Peyer's patch (tissue), 4 donors: ENCODE measurements around the gene ARHGAP15. TPM values are rescaled to one million over a fixed set of nuclear protein-coding genes. Genes with fewer than 3 reads are reported as not detected.

Source experiments
- DNase-seq, 3 donors: peaks; one replicate each; pipeline ENCODE4 v3.0.0-alpha.2; 2017 to 2019
- H3K27ac ChIP-seq, 4 donors: fragments of 200-600 bp; sonication (generic); one replicate each; pipeline ENCODE4 v1.5.1; 2016 to 2019
- H3K27me3 ChIP-seq, 2 donors: fragments of 200-600 bp; sonication (generic); one replicate each; pipeline ENCODE4 v1.5.1; 2019
- H3K36me3 ChIP-seq, 3 donors: fragments of 200-600 bp; sonication (generic); one replicate each; pipeline ENCODE4 v1.5.1; 2016 to 2019
- H3K4me1 ChIP-seq, 4 donors: fragments of 200-600 bp; sonication (generic); one replicate each; pipeline ENCODE4 v1.5.1; 2016 to 2019
- H3K4me3 ChIP-seq, 4 donors: fragments of 200-600 bp; sonication (generic); 1 replicate in 3 of 4; 2 replicates in 1 of 4; pipeline ENCODE4 v1.5.1; 2016 to 2019; ENCODE audit warnings: mild to moderate bottlenecking in 1 of 4
- H3K9me3 ChIP-seq, 4 donors: fragments of 200-600 bp; sonication (generic); one replicate each; pipeline ENCODE4 v1.5.1; 2016 to 2019; ENCODE audit warnings: mild to moderate bottlenecking in 1 of 4
- POLR2A ChIP-seq, 2 donors: fragments of 450-650 bp; IDR thresholded peaks; one replicate each; pipeline ENCODE4 v1.5.1; 2017; ENCODE audit warnings: antibody characterized with exemption in 2 of 2, mild to moderate bottlenecking in 2 of 2, moderate library complexity in 2 of 2
- total RNA-seq, 4 donors: library from RNA; depleted of rRNA; stranded (reverse); fragments of >200 nt; gene quantifications; one replicate each; pipeline ENCODE4 v1.1.0, GENCODE V29; 2016
- TF ChIP-seq, protein P1 (sequence below), 6 experiments: fragments of 450-650 bp in 4 of 6; fragments of 200-600 bp in 2 of 6; sonication (generic) in 1 of 6; IDR thresholded peaks; one replicate each; pipeline ENCODE4 v1.5.1; 2017 to 2019; ENCODE audit warnings: antibody characterized with exemption in 6 of 6, mild to moderate bottlenecking in 3 of 6, moderate library complexity in 1 of 6

The ARHGAP15 gene
- total RNA-seq, 4 donors from 2014 or later: 6.7 to 203 (median 12.5) TPM

DNA sequence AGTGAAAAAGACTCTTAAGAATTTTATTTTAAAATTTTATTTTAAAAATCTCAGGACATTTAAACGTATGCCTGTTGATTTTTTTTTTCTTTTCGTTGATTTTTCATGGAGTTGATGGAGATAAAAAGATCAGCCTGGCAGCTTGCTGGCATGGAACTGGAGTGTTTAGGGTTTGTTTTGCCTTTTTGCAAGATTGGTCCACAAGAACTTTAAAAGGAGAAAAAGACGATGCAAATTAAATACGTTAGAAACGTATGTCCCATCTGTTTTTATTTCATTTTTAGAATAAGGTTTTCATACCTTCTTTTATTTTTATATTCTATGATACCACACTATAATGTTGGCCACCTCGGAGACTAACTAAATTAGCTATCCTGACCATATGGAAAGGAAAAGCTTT, 254.9 kb downstream of the ARHGAP15 start:
- H3K36me3 ChIP-seq: no peaks in the 10 kb centered on the region
- H3K9me3 ChIP-seq: no peaks in the 10 kb centered on the region
- no peak overlapping the region for H3K27ac ChIP-seq
- no peak for TF ChIP-seq POLR2A (IDR thresholded peaks at IDR 0.05)
- TF ChIP-seq, protein P1, sequence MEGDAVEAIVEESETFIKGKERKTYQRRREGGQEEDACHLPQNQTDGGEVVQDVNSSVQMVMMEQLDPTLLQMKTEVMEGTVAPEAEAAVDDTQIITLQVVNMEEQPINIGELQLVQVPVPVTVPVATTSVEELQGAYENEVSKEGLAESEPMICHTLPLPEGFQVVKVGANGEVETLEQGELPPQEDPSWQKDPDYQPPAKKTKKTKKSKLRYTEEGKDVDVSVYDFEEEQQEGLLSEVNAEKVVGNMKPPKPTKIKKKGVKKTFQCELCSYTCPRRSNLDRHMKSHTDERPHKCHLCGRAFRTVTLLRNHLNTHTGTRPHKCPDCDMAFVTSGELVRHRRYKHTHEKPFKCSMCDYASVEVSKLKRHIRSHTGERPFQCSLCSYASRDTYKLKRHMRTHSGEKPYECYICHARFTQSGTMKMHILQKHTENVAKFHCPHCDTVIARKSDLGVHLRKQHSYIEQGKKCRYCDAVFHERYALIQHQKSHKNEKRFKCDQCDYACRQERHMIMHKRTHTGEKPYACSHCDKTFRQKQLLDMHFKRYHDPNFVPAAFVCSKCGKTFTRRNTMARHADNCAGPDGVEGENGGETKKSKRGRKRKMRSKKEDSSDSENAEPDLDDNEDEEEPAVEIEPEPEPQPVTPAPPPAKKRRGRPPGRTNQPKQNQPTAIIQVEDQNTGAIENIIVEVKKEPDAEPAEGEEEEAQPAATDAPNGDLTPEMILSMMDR (IDR thresholded peaks at IDR 0.05): no peak
- no peaks in the 10 kb centered on the region for H3K4me1 ChIP-seq
- H3K27me3 ChIP-seq: no peaks in the 10 kb centered on the region
- no peak overlapping the region for H3K4me3 ChIP-seq
- no peak for DNase-seq

DNA sequence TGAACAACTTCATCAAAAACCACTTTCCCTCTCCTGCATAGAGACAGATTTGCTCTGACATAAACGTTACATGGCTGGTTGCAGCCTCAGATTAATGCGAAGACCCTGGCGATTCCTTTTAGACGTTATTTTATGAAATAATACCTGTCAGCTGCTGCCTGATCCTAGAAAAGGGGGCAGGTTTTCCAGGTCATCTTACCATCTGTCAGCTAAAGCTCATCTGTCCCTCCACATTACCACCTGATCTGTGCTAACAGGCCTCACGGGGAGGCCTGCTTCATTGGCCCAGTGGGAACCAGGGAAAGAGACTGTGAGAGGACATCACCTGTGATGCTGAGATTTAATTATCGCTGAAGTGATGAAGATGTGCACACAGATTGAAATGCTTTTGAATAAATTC, 261.0 kb downstream of the ARHGAP15 start:
- no peaks in the 10 kb centered on the region for H3K4me1 ChIP-seq
- no peaks in the 10 kb centered on the region for H3K27me3 ChIP-seq
- no peaks in the 10 kb centered on the region for H3K36me3 ChIP-seq
- no peaks in the 10 kb centered on the region for H3K9me3 ChIP-seq
- H3K4me3 ChIP-seq: no peak overlapping the region
- no peak for DNase-seq
- no peak overlapping the region for H3K27ac ChIP-seq
- TF ChIP-seq, protein P1 (IDR thresholded peaks at IDR 0.05): no peak
- no peak for TF ChIP-seq POLR2A (IDR thresholded peaks at IDR 0.05)

DNA sequence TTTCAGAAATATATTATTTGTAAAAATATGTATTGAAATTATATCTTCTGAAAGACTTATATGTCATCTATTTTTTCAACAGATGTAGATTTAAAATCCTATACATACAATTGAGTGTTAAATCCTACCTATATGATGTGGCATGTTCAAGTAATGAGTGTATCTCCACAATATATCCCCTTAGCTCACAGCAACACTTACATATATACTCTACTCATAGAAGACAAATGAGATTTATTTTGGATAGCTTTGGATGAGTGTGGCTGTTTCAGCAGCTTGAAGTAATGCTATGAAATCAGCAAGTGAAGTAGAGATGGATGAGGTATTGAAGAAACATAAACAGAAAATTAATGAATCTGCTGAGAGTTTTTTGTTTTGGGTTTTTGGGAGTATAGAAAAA, 263.1 kb downstream of the ARHGAP15 start:
- no peak overlapping the region for H3K4me3 ChIP-seq
- TF ChIP-seq, protein P1 (IDR thresholded peaks at IDR 0.05): no peak
- TF ChIP-seq POLR2A (IDR thresholded peaks at IDR 0.05): no peak
- no peaks in the 10 kb centered on the region for H3K27me3 ChIP-seq
- DNase-seq: no peak
- H3K27ac ChIP-seq: no peak overlapping the region
- no peaks in the 10 kb centered on the region for H3K4me1 ChIP-seq
- no peaks in the 10 kb centered on the region for H3K36me3 ChIP-seq
- no peaks in the 10 kb centered on the region for H3K9me3 ChIP-seq

DNA sequence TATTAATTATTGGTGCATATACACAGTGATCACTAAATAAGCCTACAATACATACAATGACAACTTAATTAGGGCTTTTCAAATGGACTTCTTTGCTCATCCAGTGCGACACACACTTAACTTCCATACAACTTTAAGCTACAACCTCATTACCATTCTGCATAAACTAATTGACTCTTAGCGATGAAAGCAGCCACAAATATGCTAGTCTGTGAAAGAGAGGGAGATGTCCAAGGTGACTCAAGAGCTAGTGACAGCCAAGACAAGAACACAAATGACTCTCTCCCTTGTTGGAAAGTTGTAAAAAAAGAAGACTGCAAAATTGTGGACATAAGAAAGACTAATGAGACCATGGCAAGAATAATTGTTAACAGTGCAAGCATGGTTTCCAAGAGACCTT, 264.8 kb downstream of the ARHGAP15 start:
- no peak for DNase-seq
- no peaks in the 10 kb centered on the region for H3K27me3 ChIP-seq
- H3K27ac ChIP-seq: no peak overlapping the region
- H3K4me3 ChIP-seq: no peak overlapping the region
- H3K36me3 ChIP-seq: no peaks in the 10 kb centered on the region
- TF ChIP-seq, protein P1 (IDR thresholded peaks at IDR 0.05): no peak
- TF ChIP-seq POLR2A (IDR thresholded peaks at IDR 0.05): no peak
- H3K4me1 ChIP-seq: no peaks in the 10 kb centered on the region
- H3K9me3 ChIP-seq: no peaks in the 10 kb centered on the region

DNA sequence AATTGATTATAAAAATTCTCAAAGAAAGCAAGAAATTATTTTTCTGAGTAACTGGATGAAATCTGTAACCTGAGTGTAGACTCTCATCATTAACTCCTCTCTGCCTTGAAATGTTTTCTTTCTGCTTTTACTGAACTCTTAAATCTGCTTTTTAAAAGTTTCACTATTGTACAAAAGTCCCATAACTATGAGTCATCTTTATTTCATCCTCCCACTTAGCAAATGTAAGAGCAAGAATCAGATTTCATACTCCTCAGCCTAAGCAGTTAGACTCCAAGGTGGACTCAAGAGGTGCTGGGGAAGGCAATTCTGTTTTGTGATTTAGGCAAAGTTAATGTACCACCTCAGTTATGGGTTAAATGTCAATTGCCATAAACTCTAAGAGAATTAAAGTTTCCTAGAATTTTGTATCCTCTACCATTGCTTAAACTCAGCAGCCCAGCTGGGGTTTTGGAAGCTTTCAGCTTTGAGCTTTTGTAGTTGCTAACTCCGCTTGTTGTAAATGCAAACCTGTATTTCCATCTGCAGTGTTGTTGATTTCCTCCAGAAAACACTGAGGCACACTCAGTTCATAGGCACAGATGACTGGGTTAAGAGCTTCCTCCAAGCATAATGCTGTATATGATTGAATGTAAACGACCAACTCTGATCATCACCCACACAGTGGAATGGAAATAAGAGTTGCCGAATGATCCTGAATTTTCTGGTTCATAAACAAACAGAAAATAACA, 268.8 kb downstream of the ARHGAP15 start:
- TF ChIP-seq, protein P1 (IDR thresholded peaks at IDR 0.05): no peak
- no peak for TF ChIP-seq POLR2A (IDR thresholded peaks at IDR 0.05)
- Histone ChIP-seq H3K36me3 (no peaks in the 10 kb centered on the region), H3K4me1 (no peaks in the 10 kb centered on the region), H3K27me3 (no peaks in the 10 kb centered on the region), H3K4me3 (no peak overlapping the region), H3K27ac (no peak overlapping the region), H3K9me3 (no peaks in the 10 kb centered on the region)
- no peak for DNase-seq
